Measurements from ENCODE around the gene METTL25.

Gene METTL25

DNA sequence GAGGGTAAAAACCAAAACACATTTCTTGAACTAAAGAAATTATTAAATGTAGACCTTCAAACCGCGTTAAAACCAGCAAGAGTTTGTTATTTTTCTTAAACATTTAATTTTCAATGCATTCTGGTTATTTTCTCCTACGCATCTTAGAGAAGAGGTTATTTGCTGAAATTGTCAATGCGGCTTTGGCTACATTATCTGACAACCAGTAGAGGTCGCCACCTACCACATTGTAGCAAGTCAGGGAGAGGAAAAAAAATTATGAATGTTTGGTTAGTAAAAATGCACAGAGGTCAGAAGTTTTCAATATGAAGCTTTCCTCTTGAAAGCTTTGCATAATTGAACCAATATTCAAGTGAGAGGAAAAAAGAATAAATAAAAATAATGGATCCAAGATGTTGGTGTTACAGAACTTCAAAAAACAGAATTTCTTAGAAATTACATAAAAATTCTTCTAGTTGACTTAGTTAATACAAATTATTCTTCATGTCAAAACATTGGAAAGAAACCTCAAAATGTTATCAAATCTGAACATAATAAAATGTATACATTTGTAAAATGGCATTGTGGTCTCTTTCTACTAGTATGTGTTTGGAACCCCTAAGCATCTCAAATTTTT lies 168.9 kb downstream of the METTL25 start:
- DNase-seq (ENCODE audit: low read depth), result no peak
